ENCODE results near the gene TLCD1.

The TLCD1 gene

GRCh38 chr17:28675490-28675889 lies 50.5 kb downstream of the TLCD1 start:
- DNase-seq, result no peak

Measured in hematopoietic multipotent progenitor cell treated with erythropoietin and hydrocortisone succinate and interleukin-3 and kit ligand, for 6 days (in vitro differentiated cells).